Fibroblast of the conjunctiva (primary cell): ENCODE measurements around the gene LUC7L3.

Experiments
- DNase-seq: peaks from one replicate; pipeline ENCODE4 v3.0.0-alpha.2; 2010; ENCODE audit warnings: low read depth

The LUC7L3 gene

GRCh38 chr17:50754521-50754920, 35.1 kb downstream of the LUC7L3 start:
- DNase-seq = no peak

- no peak for DNase-seq
Observed at GRCh38 chr17:50758524-50758923, 39.1 kb downstream of the LUC7L3 start.

GRCh38 chr17:50758989-50759544, 39.7 kb downstream of the LUC7L3 start:
- DNase-seq = no peak

- DNase-seq = no peak
Observed at GRCh38 chr17:50762177-50762576, 42.8 kb downstream of the LUC7L3 start.

GRCh38 chr17:50763716-50764475, 44.5 kb downstream of the LUC7L3 start:
- DNase-seq = no peak

GRCh38 chr17:50764734-50765149, 45.3 kb downstream of the LUC7L3 start:
- DNase-seq = no peak

- no peak for DNase-seq
Observed at GRCh38 chr17:50765454-50766221, 46.2 kb downstream of the LUC7L3 start.

- no peak for DNase-seq
Observed at GRCh38 chr17:50766222-50767023, 47.0 kb downstream of the LUC7L3 start.

- DNase-seq = no peak
Observed at GRCh38 chr17:50767030-50767429, 47.6 kb downstream of the LUC7L3 start.

- no peak for DNase-seq
Observed at GRCh38 chr17:50767446-50767845, 48.0 kb downstream of the LUC7L3 start, which contains the start of gene ANKRD40CL. Gene ANKRD40CL (minus strand): TSS chr17:50767518. CDS start chr17:50766913, 605 bp downstream.

GRCh38 chr17:50768346-50768761, 49.0 kb downstream of the LUC7L3 start:
- no peak for DNase-seq

GRCh38 chr17:50769884-50770283, 50.5 kb downstream of the LUC7L3 start:
- no peak for DNase-seq

GRCh38 chr17:50770346-50770745, 50.9 kb downstream of the LUC7L3 start:
- DNase-seq = no peak

GRCh38 chr17:50771991-50772785, 52.8 kb downstream of the LUC7L3 start:
- no peak for DNase-seq

- no peak for DNase-seq
Observed at GRCh38 chr17:50774225-50774803, 54.9 kb downstream of the LUC7L3 start.

GRCh38 chr17:50775926-50776325, 56.5 kb downstream of the LUC7L3 start:
- no peak for DNase-seq

- DNase-seq = no peak
Observed at GRCh38 chr17:50778471-50778870, 59.1 kb downstream of the LUC7L3 start.

GRCh38 chr17:50778988-50779387, 59.6 kb downstream of the LUC7L3 start:
- DNase-seq = no peak

- DNase-seq = no peak
Observed at GRCh38 chr17:50779747-50780353, 60.4 kb downstream of the LUC7L3 start.

- DNase-seq = no peak
Observed at GRCh38 chr17:50781167-50781566, 61.8 kb downstream of the LUC7L3 start.
